Measurements from ENCODE around the gene IRF7.
A peak's percentile ranks its signal among the peaks of the same experiment; 100 is the strongest.
"Not testable (repeated sequence)": the region's sequence is repeated elsewhere in the genome, so short reads cannot be mapped to it uniquely, and the experiment has no call there.

IRF7 gene

GRCh38 chr11:577611-577894, 38.2 kb downstream of the IRF7 start:
- no peak for DNase-seq

- DNase-seq = no peak
Observed at GRCh38 chr11:576811-577610, 38.7 kb downstream of the IRF7 start.

GRCh38 chr11:575996-576768, 39.6 kb downstream of the IRF7 start, which contains the start of gene PHRF1:
Gene PHRF1, plus strand, starts transcription at chr11:576470. Its CDS starts 5,043 bp downstream, at chr11:581513.
- DNase-seq = peak; percentile 93 to 94

- peak; percentile 83 to 92 for DNase-seq
Observed at GRCh38 chr11:575313-575995, 40.3 kb downstream of the IRF7 start.

GRCh38 chr11:574632-575312, 41.0 kb downstream of the IRF7 start:
- DNase-seq = no peak

GRCh38 chr11:574031-574570, 41.6 kb downstream of the IRF7 start:
- DNase-seq = not testable (repeated sequence)

GRCh38 chr11:573146-573759, 42.5 kb downstream of the IRF7 start:
- DNase-seq = no peak

GRCh38 chr11:571802-572185, 44.0 kb downstream of the IRF7 start:
- no peak for DNase-seq

GRCh38 chr11:569158-569885, 46.4 kb downstream of the IRF7 start:
- no peak for DNase-seq

GRCh38 chr11:568306-569157, 47.2 kb downstream of the IRF7 start:
- peak; percentile 97 to 98 for DNase-seq

- DNase-seq = no peak
Observed at GRCh38 chr11:567629-568292, 48.0 kb downstream of the IRF7 start.

GRCh38 chr11:567011-567628, 48.6 kb downstream of the IRF7 start:
- DNase-seq = no peak

GRCh38 chr11:565921-566509, 49.7 kb downstream of the IRF7 start:
- no peak for DNase-seq

- DNase-seq = no peak
Observed at GRCh38 chr11:563812-564578, 51.8 kb downstream of the IRF7 start.

- no peak for DNase-seq
Observed at GRCh38 chr11:563066-563811, 52.5 kb downstream of the IRF7 start.
